ENCODE results near the gene SERGEF. TPM values are rescaled to one million over a fixed set of nuclear protein-coding genes. Genes with fewer than 3 reads are reported as not detected.
A peak's percentile ranks its signal among the peaks of the same experiment; 100 is the strongest.

Gene SERGEF
- polyA plus RNA-seq, 1 experiment: 18.1 TPM

DNA sequence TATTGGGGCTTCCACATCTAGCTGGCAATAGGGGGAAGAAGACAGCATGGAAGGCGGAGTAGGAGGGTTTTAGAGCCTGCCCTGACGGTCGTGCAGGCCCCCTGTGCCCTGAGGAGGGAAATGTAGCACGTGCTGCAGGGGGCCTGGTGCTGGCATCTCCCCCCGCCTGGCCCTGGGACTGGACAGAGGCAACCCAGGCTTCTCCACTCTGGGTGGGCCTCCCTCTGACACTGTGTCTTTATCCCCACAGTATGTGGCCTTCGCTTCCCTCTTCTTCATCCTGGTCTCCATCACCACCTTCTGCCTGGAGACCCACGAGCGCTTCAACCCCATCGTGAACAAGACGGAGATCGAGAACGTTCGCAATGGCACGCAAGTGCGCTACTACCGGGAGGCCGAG, 241.4 kb downstream of the SERGEF start:
- peaks cover 5% of the 10 kb centered on the region; the same call in 1 of the 2 replicates for H3K9me3 ChIP-seq (ENCODE audit: control insufficient read depth, insufficient read depth, low read length)
- TF ChIP-seq, protein P1, sequence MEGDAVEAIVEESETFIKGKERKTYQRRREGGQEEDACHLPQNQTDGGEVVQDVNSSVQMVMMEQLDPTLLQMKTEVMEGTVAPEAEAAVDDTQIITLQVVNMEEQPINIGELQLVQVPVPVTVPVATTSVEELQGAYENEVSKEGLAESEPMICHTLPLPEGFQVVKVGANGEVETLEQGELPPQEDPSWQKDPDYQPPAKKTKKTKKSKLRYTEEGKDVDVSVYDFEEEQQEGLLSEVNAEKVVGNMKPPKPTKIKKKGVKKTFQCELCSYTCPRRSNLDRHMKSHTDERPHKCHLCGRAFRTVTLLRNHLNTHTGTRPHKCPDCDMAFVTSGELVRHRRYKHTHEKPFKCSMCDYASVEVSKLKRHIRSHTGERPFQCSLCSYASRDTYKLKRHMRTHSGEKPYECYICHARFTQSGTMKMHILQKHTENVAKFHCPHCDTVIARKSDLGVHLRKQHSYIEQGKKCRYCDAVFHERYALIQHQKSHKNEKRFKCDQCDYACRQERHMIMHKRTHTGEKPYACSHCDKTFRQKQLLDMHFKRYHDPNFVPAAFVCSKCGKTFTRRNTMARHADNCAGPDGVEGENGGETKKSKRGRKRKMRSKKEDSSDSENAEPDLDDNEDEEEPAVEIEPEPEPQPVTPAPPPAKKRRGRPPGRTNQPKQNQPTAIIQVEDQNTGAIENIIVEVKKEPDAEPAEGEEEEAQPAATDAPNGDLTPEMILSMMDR (IDR thresholded peaks at IDR 0.05; ENCODE audit: low read depth, low read length): no peak
- no peak overlapping the region for H3K27ac ChIP-seq (ENCODE audit: low read depth, low read length)
- ChIA-PET CTCF (interaction anchor here (1.0 to 4.5 kb wide), 6 partner anchors 40 to 215 kb away, joined by 3 to 38 read pairs (median 6); no protein-coding TSS in a partner anchor), POLR2A (no interaction called here)
- no peak for DNase-seq (ENCODE audit: low read depth, low spot score)
- peaks cover 6% of the 10 kb centered on the region for H3K27me3 ChIP-seq (ENCODE audit: control insufficient read depth, insufficient read depth, low read length)
- H3K4me3 ChIP-seq (ENCODE audit: low read depth, low read length): no peak overlapping the region

DNA sequence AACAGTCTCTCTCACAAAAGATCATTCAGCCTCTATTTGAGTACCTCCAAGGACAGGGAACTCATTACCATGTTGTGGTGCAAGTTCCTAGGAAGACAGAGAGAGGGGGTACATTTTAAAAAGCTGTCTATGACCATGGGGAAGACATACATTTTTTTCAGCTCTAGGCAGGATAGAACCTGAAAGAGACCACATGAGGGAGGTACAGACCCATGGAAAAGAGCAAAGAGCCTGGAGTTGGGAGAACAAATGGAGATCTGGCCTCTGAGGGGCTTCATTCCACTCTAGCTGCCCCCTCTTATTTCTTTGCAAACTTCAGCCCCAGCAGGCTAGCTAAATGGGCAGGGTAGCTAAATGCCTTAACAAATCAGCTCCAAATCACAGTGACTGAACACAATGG, 241.9 kb downstream of the SERGEF start:
- ChIA-PET POLR2A (no interaction called here), CTCF (interaction anchor here (1.0 to 4.5 kb wide), 8 partner anchors 36 to 216 kb away, joined by 3 to 38 read pairs (median 6); partner anchors contain the start of gene KCNC1)
- DNase-seq (ENCODE audit: low read depth, low spot score): no peak
- Histone ChIP-seq H3K4me3 (ENCODE audit: low read depth, low read length) (no peak overlapping the region), H3K27me3 (ENCODE audit: control insufficient read depth, insufficient read depth, low read length) (peaks cover 6% of the 10 kb centered on the region), H3K9me3 (ENCODE audit: control insufficient read depth, insufficient read depth, low read length) (peaks cover 5% of the 10 kb centered on the region; the same call in 1 of the 2 replicates), H3K27ac (ENCODE audit: low read depth, low read length) (no peak overlapping the region)
- TF ChIP-seq, protein P1 (IDR thresholded peaks at IDR 0.05; ENCODE audit: low read depth, low read length): peak; percentile 50

DNA sequence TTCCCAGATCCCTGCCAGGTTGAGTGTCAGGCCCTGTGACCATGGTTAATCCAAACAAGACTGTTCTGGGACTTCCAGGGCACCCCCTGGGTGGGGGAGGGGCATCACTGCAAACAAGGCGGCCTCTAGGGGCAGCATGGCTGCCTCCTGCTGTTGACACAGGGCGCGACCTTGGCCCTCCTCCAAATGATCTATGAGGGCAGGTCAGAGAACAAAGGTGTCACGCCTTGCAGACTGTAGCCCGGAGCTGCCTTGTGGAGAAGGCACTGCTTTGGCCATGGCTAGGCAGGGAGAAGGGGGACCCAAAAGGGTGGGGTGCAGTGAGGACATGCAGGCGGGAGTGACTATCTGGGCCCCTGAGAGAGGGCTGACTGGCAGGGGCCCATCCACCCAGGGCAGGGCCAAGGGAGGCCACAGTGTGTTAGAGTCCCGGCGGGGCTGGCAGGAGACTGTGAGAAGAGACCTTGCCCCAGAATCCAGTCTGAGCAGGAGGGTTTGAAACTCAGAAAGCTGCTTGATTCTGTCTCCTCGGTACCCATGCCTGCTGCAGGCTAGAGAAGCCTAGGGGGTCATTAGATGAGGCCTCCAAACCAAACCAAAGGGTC, 242.7 kb downstream of the SERGEF start:
- ChIA-PET CTCF (interaction anchor here (1.0 to 4.5 kb wide), 6 partner anchors 36 to 217 kb away, joined by 3 to 38 read pairs (median 5); partner anchors contain the start of gene KCNC1), POLR2A (no interaction called here)
- Histone ChIP-seq H3K27me3 (ENCODE audit: control insufficient read depth, insufficient read depth, low read length) (peaks cover 6% of the 10 kb centered on the region), H3K9me3 (ENCODE audit: control insufficient read depth, insufficient read depth, low read length) (peaks cover 5% of the 10 kb centered on the region; the same call in 1 of the 2 replicates), H3K4me3 (ENCODE audit: low read depth, low read length) (no peak overlapping the region), H3K27ac (ENCODE audit: low read depth, low read length) (no peak overlapping the region)
- DNase-seq (ENCODE audit: low read depth, low spot score): no peak
- TF ChIP-seq, protein P1 (IDR thresholded peaks at IDR 0.05; ENCODE audit: low read depth, low read length): no peak

DNA sequence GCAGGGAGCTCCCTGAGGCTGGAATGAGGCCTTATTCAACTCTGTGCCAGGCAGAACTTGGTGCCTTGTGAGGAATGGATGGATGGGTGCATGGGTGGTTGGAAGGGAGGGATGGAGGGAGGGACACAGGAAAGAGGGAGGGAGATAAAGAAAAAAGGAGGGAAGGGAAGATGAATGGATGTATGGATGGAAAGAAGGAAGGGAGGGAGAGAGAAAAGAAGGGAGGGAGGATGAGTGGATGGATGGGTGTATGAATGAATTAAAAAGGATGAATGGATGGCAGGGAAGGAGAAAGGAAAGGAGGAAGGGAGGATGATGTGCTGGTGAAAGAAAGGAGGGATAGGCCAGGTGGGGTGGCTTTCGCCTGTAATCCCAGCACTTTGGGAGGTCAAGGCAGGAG, 243.6 kb downstream of the SERGEF start:
- DNase-seq (ENCODE audit: low read depth, low spot score): no peak
- TF ChIP-seq, protein P1 (IDR thresholded peaks at IDR 0.05; ENCODE audit: low read depth, low read length): no peak
- CTCF ChIA-PET: interaction anchor here (4.0 to 4.5 kb wide), 2 partner anchors 203 to 209 kb away, joined by 32 to 38 read pairs; no protein-coding TSS in a partner anchor
- Histone ChIP-seq H3K27me3 (ENCODE audit: control insufficient read depth, insufficient read depth, low read length) (peaks cover under 1% of the 10 kb centered on the region), H3K9me3 (ENCODE audit: control insufficient read depth, insufficient read depth, low read length) (peaks cover 5% of the 10 kb centered on the region; the same call in 1 of the 2 replicates), H3K27ac (ENCODE audit: low read depth, low read length) (no peak overlapping the region), H3K4me3 (ENCODE audit: low read depth, low read length) (no peak overlapping the region)
- POLR2A ChIA-PET: no interaction called here

DNA sequence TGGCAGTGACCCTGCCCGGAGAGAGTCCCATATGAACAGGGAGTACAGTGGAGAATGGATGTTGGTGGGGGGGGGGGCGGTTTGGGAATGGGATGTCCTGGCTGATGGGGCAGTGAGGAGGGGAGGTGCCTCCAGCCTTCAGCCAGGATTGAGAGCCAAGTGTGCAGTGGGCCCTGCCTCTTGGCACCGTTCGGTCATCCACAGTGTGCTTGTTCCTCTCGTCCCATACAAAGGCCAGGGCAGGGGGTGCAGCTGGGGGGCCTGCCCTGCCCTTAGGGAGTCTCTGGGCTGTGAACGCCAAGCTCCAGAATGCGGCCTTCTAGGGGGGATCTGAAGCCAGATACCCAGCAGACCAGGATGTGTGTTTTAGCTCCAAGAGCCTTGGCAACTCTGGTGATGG, 244.3 kb downstream of the SERGEF start:
- peaks cover 5% of the 10 kb centered on the region; the same call in 1 of the 2 replicates for H3K9me3 ChIP-seq (ENCODE audit: control insufficient read depth, insufficient read depth, low read length)
- no peak overlapping the region for H3K4me3 ChIP-seq (ENCODE audit: low read depth, low read length)
- no peak for DNase-seq (ENCODE audit: low read depth, low spot score)
- TF ChIP-seq, protein P1 (IDR thresholded peaks at IDR 0.05; ENCODE audit: low read depth, low read length): no peak
- no peaks in the 10 kb centered on the region for H3K27me3 ChIP-seq (ENCODE audit: control insufficient read depth, insufficient read depth, low read length)
- CTCF ChIA-PET: interaction anchor here (2.2 to 4.5 kb wide), 3 partner anchors 38 to 210 kb away, joined by 7 to 38 read pairs (median 32); no protein-coding TSS in a partner anchor
- POLR2A ChIA-PET: no interaction called here
- no peak overlapping the region for H3K27ac ChIP-seq (ENCODE audit: low read depth, low read length)

Measured in AG04450 (cell line).